Superior temporal gyrus (tissue), 1 donor: ENCODE measurements around the gene AOAH.
"Not testable (repeated sequence)": the region's sequence is repeated elsewhere in the genome, so short reads cannot be mapped to it uniquely, and the experiment has no call there.

Experiments
- DNase-seq: peaks from one replicate; pipeline ENCODE4 v3.0.0-alpha.2; 2016; ENCODE audit errors: extremely low spot score

AOAH gene

DNA sequence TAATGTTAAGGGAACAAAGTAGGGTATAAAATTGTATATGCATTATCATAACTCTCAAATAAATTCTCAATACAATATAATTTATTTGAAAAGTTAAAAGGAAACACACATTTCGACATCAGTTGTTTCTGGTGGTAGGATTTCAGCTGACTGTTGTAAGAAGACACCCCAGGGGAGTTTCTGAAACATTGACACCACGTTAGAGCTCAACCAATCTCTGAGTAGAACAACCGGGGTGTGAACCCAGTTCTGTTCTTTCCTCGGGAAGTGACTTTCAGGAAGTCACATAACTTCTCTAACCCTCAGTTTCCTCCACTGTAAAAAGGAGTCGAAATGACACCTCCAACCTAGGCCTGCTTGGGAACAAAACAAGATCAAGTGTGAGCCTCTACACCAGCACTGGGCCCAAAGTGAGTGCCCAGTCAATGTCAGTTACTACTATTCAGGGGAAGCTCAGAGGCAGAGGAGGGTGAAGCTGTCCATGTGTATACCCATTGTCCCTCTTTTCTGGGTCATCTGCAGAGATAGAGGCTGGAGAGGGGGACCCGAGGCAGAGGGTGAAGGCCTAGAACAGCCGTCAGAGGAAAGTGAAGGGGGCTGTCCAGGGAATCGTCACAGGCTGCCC, 67.1 kb downstream of the AOAH start:
- DNase-seq, result no peak

DNA sequence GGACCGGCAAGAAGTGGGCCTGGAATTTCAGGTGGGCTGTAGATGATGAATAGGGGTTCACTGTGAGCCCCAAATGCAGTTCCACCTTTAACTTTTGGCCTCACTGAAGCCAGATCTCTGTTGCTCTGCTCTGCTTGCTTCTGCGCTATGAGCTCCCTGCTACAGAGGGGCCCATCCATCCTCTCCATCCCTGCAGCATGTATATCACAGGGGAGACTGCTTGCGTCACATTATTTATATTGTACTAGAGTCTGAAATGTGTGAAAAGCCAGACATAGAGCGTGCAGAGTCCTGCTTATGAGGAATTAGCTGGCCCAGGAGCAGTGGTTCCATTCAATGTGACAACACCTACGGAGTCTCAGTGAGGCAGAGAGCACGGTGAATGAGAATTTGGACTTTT, 69.9 kb downstream of the AOAH start:
- DNase-seq, result no peak

DNA sequence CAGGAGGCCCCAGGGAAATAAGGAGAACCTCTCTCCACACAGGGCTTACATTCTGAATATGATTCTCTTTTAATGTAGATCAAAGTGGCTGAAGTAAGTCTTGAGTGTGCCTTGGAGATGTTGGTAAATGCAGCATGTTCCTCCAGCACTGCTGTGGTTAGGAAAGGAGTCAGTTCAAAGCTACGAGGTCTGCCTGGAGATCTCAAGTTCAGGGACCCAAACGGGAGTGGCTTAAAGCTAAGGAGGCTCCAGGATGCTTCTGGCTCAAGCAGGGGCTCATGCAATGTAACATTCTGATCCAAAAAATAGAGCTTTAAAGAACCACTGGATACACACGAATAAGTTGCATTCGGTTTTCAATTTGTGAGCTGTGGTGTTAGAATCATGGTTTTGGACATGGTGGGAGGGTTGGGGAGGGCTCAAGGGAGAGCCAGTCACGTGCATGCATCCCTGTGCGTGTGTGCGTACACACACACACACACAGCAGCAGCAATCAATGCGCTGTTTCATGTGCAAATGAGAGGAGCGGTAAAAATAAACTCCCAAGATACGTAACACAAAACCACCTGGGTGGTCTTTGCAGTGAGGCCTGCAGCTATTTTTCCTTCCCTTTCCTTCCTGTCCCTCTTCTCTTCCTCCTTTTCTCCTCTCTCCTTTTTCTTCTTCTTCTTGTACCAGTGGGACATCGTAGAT, 70.5 kb downstream of the AOAH start:
- DNase-seq, result no peak

DNA sequence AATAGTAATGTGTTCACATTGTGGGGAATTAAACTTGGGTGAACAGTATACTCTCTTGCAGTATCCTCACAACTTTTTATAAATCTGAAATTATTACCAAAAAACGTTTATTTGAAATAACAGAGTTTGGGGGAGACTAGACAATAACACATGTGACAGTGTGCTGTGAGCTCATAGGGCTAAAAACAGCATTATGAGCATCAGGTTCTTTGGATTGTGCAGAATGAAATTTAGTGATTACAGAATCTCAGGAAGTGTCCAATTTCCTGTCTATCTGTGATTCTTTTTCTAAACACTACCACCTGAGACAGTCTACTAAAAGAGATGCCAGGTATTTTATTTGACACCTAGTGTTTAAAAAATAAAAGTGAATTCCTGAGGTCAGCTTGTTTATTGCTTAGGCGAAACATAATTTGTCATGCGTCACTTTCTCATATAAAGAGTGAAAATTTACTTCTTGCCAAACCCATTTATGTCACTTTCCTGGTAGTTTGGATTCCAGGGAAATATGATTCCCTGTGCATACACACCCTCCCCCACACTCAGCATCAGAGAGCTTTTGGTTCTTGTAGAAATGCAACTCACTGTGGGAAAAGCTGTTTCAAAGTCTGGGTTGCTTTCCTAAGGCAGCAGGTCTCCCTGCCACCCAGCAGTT, 71.2 kb downstream of the AOAH start:
- DNase-seq, result no peak

DNA sequence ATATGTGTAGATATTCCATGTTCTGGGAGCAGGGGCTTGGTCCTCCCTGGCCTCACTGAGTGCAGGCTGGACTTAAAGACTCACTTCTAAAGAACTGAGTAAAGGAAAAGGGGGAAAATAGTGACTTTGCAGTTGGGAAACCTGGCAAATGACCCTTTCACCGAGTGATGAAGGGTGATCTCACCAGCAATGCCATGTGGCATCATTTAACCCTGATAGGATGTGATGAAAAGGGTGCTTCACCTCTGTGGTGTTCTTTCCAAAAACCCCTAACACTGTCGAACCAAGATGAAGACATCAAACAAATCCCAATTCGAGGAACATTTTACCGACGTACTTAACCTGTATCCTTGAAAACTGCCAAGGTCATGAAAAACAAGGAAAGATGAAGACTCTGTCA, 71.9 kb downstream of the AOAH start:
- no peak for DNase-seq

DNA sequence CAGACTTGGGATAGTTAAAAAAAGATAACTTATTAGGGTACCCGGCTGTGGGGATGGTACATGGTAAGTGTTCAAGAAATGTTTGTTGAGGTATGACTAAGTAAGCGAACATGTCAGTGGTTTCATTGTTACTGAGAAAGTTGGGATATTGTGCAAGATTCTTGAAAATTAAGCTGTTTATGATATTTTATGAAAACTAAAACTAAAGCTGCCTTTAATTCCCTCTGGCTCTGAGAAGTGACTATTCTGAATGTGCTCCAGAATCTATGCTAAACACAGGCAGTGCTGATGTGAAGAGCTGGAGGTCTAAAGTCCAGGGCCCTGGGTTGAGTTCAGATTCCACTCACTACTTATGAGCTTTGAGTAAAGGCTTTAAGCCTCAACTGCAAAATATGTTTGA, 72.9 kb downstream of the AOAH start:
- DNase-seq, result no peak

DNA sequence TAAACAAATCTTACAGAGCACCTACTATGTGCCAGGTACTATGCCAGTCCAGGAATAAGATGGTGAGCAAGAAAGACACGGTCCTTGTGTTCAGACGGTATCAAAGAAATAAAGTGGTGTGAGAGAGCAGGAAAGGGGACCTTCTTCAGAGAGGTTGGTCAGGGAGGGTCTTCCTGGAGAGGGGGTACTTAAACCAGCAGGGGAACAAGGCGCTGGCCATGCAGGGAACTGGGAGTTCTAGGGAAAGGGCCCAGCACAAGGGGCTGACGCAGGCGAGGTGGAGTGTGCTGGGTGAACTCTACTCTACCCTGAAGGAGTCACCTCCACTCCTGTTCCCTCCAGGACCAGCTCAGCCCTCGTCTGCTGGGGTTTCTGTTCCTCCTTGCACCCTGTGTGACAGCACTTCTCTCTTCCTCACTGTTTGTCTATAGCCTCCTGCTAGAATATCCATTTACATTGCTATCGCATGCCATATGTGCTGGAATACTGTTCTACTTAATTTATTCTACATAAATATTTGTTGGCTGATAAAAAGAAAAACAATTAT, 73.5 kb downstream of the AOAH start:
- no peak for DNase-seq

DNA sequence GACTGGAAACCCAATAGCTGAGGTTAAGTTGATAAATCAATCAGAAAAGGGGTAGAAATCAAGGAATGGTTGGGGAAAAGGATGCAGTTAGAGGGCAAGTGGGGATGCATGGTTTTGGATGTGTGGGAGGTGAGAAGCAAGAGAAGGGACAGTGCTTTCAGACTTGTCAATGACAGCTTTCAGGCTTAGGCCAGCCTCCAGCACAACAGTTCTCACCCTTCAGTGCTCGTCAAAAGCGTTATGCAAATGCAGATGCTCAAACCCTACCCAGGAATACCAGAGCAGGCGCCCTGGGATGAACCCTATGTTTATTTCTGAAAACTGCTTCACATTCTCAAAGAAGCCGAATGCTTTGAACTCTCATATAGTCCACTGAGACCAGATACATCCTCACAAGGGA, 74.0 kb downstream of the AOAH start:
- DNase-seq, result no peak

DNA sequence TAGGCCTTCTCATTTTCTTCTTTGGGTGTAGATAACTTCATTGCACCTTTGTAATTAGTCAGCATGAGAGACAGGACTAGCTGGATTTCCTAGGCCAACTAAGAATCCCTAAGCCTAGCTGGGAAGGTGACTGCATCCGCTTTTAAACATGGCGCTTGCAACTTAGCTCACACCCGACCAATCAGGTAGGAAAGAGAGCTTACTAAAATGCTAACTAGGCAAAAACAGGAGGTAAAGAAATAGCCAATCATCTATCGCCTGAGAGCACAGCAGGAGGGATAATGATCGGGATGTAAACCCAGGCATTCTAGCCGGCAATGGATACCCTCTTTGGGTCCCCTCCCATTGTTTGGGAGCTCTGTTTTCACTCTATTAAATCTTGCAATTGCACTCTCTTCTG, 75.0 kb downstream of the AOAH start:
- not testable (repeated sequence) for DNase-seq

DNA sequence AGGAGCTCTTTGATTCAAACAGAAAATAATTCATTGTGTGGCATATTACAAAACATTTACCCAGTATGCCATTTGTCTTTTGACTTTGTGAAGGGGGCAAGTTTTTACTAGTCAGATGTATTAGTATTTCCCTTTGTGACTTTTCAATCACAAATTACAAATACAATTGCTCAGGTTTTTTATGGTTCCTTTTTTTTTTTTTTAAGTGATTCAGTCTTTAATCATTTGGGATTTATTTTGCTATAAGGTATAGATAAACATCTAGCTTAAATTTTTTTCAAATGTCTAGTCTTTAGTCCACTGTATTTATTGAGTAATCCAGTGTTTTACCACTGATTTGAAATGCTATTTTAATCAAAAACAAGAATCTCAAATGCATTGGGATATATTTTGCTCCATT, 75.9 kb downstream of the AOAH start:
- no peak for DNase-seq

DNA sequence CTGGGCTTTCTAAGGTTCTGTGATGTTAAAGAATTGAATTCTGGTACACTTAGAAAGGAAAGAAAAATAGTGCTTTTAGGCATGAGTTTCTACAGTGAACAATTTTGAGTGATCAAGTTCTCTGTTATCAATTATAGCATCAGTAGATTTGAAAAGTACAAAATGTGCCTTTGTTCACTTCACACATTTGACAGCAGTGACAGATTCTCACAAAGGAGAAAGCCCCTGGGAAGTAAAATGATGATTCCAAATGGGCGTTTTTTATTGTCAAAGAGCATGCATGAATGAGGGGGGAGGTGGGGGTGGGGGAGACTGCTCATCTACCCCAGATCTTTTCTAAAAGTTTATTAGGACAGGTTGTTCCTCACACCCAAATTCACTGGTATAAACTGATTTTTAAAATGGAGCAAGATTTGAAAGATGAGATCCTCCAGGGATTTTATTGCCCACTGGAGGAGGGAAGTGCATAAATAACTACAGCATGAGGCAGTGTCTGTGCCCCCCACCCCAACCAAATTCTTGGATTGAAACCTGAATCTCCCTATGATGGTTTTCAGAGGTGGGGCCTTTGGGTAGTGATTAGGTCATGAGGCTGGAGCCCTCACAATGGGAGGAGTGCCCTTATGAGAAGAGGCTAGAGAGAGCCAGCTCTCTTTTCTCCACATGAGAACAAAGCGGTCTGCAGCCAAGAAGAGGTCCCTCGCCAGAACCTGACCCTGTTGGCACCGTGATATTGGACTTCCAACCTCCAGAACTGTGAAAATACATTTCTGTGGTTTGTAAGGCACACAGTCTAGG, 79.5 kb downstream of the AOAH start:
- DNase-seq, result no peak

DNA sequence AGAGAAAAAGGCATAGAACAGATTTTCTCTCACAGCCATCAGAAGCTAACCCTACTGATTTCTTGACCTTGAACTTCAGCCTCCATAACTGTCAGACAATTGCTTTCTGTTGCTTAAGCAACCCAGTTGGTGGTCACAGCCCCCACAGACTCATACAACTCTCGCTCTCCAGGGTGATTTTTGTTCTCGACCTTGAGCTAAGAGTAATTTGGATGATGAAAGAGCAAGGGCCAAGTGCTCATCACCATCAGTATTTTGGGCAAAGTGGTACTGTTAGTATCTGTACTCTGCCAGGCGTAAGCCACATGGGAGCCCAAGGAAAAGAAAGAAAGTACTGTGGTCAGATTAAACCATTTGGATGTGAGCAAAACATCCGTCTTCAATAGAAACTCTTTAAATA, 81.9 kb downstream of the AOAH start:
- DNase-seq, result no peak

DNA sequence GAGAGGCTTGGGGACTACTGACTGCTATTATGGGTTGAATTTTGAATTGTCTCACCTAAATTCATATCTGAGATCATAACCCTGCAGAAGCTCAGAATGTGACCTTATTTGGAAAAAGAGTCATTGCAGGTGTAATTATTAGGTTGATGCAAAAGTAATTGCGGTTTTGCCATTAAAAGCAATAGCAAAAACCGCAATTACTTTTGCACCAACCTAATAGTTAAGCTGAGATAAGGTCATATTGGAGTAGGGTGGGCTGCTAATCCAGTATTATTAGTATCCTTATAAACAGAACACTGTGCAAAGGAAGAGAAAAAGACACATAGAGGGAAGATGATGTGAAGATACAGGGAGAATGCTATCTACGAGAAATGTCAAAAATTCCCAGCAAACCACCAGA, 82.3 kb downstream of the AOAH start:
- DNase-seq, result no peak

DNA sequence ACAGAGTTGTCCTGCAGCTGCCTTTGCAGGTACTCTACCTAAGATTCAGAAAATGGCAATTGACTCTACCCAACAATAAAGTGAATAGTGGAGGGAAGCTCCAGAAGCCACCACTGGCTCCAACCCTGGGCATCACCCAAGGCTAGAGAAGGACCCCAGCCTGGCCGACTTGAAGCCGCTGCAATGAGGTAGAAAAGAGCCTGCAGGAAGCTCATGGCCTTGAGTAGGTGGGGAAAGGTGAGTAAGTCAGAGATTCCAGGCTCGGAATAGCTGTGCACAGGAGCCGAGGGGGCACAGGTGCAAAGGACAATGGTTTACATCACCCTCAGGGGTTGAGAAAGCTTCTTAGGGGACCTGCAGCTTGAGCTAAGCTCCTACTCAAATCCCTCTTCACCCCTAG, 83.6 kb downstream of the AOAH start:
- DNase-seq, result no peak

DNA sequence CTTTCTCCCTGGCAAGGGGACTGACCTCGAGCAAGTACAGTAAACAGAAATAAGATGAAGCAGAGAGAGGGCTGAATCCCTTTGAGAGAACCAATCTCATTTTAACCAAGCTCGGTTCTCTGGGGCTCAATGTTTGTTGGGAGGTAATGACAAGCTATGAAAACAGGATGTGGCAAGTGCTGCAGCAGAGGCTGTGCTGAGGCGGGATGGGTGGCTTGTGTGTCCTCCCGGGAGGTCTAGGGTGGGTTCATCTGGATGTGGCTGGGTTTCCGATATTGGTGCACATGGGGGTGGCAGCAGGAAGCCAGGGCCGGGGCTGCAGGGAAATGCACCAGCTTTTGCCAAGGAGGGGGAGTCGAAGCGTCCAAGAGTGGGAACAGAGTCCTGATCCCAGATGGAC, 84.5 kb downstream of the AOAH start:
- DNase-seq, result no peak

DNA sequence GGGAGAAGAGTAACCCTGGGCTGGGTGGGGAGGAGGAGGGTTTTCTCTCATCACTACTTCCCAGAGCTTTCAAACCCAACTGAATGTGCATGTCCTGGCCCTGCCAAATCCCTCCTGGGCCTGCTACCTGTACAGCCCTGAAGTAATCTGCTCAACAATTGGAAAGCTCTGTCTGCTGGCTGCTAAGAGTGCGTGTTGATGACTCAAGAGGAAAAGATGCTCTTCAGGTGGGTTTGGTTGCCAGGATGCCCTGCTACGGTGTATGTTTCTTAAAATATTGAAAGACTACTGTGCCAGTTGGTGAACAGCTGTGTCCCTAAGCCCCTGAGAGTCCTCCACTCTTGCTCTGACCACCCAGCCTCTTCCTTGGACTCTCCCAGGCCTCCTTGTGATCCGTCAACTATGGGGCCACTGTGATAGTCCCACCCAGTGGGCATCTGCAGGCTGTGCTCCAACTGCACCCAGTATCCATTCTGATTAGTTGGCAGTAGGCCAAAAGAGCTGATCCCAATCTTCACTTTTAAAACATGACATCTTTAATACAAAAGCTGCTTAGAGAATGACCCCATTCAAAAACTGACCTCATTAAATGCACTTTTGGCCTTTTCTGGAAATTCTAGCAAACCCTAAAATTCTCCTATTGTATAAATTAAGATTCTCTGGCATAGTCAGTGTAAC, 85.6 kb downstream of the AOAH start:
- DNase-seq, result no peak

DNA sequence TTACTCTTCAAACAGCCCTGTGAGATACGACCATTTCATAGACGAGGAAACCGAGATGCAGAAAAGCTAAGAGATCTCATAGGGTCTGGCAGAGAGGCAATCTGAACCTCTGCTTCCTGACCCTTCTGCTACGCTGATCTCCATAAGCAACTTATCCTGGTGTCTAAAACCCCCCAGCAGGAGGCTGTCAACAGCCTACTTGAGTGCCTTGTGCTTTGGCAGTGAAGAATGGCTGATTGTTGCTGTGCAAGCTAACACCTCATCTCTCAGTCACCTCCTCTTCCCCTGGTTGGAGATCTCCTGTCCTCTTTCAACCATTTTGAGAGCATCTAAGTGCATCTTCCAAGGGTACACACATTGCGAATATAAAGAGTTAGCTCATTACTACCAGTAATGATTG, 86.2 kb downstream of the AOAH start:
- no peak for DNase-seq

DNA sequence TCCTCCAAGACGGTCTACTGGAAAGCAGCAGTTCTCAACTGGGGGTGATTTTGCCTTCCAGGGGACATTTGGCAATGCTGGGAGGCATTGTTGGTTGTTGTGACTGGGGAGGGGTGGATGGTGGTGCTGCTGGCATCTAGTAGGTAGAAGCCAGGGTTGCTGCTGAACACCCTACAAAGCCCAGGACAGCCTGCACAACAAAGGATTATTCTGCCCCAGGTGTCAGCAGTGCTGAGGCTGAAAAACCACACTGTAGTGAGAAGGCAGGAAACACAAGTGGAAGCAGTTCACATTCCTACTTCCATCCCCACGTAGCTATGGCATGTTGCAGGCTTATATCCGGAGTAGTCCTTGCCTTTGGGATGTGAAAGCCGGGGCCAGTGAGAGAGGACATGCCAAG, 86.9 kb downstream of the AOAH start:
- DNase-seq, result no peak

DNA sequence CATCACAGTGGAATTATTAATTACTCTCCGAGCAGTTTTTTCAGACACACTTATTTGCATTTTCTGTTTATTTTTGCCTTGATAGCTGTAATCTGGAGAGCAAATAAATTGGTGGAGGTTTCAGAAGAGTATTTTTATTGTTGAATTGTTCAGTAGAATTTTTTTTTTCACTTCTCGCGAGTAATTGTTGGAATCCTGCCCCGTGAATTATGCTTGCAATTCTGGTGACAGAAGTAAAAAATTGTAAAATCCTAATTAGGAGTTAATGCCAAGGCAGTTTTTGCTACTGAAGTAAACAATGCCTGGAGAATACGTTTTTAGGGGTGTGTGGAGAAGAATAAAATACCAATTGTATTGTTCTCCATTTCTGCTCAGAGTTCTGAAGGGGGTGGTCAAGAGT, 88.2 kb downstream of the AOAH start:
- no peak for DNase-seq

DNA sequence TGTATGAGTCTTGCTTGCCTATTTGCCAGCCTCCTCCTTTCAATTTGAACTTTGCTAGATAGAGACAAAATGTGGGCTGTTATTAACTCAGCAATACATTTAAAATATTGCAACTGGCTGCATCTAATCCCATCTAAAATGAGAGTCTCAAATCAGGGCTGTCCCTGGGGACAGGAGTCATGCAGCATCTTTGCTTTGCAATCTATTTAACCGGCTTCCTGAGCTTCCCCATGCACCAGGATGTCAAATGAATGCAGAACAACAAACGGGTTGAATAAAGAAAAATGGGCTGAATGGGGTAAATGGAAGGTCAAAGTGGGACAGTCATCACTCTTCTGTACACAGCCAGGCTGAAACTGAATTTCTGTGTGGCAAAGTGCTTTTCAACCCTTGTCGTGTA, 89.2 kb downstream of the AOAH start:
- no peak for DNase-seq

DNA sequence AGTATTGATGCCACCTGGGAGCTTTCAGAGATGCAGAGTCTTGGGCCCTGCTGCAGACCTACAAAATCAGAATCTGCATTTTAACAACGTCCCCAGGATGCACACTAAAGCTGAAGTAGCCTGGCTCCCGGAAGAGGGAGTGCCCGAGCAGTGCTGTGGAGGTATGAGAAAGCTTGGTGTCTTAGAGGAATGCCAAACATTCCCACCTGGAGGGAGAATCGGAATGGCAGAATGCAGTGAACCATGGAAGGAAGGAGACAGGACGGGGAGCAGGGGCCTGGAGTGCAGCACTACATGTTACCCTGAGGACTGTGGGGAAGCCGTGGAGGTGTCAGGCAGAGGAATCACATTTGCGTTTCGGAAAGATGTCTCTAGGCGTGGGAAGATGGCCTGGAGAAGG, 90.9 kb downstream of the AOAH start:
- DNase-seq, result no peak
